AG09309 (cell line): ENCODE results near the gene GPR6.

ENCODE experiments used
- DNase-seq: peaks from one replicate; pipeline ENCODE4 v3.0.0-alpha.2; 2010; ENCODE audit warnings: low read depth
- H3K4me3 ChIP-seq: 2 replicates; pipeline ENCODE4 v1.5.1; 2011; ENCODE audit warnings: mild to moderate bottlenecking, low read depth, low read length, moderate library complexity; ENCODE audit not compliant: control insufficient read depth
- CTCF ChIP-seq: IDR thresholded peaks from 2 replicates; pipeline ENCODE4 v1.5.1; 2011; ENCODE audit warnings: mild to moderate bottlenecking, low read depth, low read length, inconsistent platforms; ENCODE audit not compliant: insufficient read depth, control insufficient read depth; ENCODE audit errors: missing control alignments

GPR6 gene

GRCh38 chr6:110017306-110017705 is 39.2 kb downstream of the GPR6 start:
- DNase-seq: no peak
- no peak for TF ChIP-seq CTCF
- H3K4me3 ChIP-seq: no peak overlapping the region

DNA sequence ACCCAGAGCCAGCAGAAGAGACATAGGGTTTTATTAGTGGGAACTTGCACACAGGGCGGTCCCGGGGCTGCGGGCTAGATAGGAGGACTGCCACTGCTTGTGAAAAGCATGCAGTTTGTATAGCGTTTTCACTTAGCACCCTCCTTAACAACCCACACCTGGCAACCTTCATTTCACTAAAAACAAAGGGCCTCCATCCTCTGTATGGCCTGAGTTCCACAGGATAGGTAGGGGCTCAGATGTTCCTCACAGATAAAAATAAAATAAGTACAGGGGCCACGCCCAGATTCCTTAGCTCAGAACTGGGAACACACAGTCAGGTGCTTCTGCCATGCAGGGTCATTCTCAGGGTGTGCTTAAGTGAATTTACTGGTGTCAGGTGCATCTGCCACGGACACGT is 39.8 kb downstream of the GPR6 start:
- no peak for TF ChIP-seq CTCF
- DNase-seq: no peak
- H3K4me3 ChIP-seq: no peak overlapping the region

DNA sequence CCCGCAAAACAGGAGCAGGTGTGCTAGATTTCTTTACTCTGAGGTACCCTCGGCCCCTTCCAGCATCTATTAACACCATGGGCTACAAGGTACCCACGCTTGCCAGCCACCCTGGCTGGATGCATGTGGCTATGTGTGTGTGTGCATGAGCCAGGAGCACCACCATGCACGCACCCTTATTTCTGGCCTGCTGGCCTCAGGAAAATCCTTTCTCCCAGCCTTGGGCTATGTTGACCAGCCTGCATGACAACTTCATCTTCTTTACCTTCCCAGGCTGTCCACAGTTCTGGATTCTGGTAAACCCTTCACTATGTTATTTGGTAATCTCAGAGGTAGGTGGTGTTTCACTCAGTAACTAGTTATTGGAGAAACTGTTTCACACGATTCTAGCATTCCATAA is 40.4 kb downstream of the GPR6 start:
- H3K4me3 ChIP-seq: no peak overlapping the region
- DNase-seq: no peak
- TF ChIP-seq CTCF: no peak

DNA sequence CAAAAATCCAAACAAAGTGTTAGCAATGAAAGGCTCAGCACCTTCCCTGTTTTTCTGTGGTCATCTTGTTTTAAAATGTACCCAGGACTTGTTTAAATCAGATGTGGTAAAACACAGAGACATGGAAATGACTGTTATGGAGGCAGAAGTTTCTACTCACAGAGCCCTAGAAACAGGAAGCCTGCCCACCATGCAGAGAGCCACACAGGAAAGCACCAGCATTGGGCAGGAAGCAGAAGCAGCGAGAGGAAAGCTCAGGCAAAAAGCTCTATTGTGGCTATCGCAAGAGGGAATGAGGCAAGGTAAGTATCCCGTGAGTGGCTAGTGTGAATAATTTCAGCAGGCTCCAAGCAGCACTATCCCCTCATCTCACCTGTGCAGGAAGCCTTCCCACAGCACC is 42.8 kb downstream of the GPR6 start:
- TF ChIP-seq CTCF: no peak
- DNase-seq: no peak

GRCh38 chr6:110029144-110029543 is 51.0 kb downstream of the GPR6 start:
- no peak for TF ChIP-seq CTCF
- H3K4me3 ChIP-seq: no peak overlapping the region
- no peak for DNase-seq

More for the DNA sequence above, 42.8 kb downstream of the GPR6 start:
- no peak overlapping the region for H3K4me3 ChIP-seq
